Subcutaneous adipose tissue (tissue), 4 donors: ENCODE measurements around the gene ENDOU. TPM values are rescaled to one million over a fixed set of nuclear protein-coding genes. Genes with fewer than 3 reads are reported as not detected.

Experiments used
- CTCF ChIP-seq: fragments of 450-650 bp; IDR thresholded peaks from one replicate; pipeline ENCODE4 v1.5.1; 2016; ENCODE audit warnings: low read depth, mild to moderate bottlenecking, control low read depth, antibody characterized with exemption, moderate library complexity
- total RNA-seq, 4 donors: library from RNA; depleted of rRNA; stranded (reverse); fragments of >200 nt; gene quantifications; one replicate each; pipeline ENCODE4 v1.1.0, GENCODE V29; 2016

The ENDOU gene
- total RNA-seq, 4 donors from 2014 or later: 0.33 to 3.2 TPM; not detected in 2

- no peak for TF ChIP-seq CTCF
Observed at GRCh38 chr12:47698631-47699030, 26.7 kb downstream of the ENDOU start.

GRCh38 chr12:47698055-47698454 lies 27.2 kb downstream of the ENDOU start:
- no peak for TF ChIP-seq CTCF

GRCh38 chr12:47689215-47689614 lies 36.1 kb downstream of the ENDOU start:
- no peak for TF ChIP-seq CTCF

- no peak for TF ChIP-seq CTCF
Observed at GRCh38 chr12:47687636-47688035, 37.7 kb downstream of the ENDOU start.

GRCh38 chr12:47686645-47687240 lies 38.5 kb downstream of the ENDOU start:
- TF ChIP-seq CTCF: no peak

GRCh38 chr12:47679785-47680184 lies 45.5 kb downstream of the ENDOU start:
- TF ChIP-seq CTCF: no peak

- no peak for TF ChIP-seq CTCF
Observed at GRCh38 chr12:47672068-47672467, 53.2 kb downstream of the ENDOU start.

Other genes with a start within 250 kb of the ENDOU start
- gene RPAP3, start 19.5 kb downstream of the ENDOU start, total RNA-seq: 10 to 100 TPM in 3 of 4 donors, 1 to 10 TPM in 1; 10.0 to 24.1 (median 14.2) TPM
- 100 to 1,000 TPM in 1 of 4 donors, 10 to 100 TPM in 3; 36.9 to 223 (median 48.5) TPM for gene RAPGEF3, start 33.4 kb upstream of the ENDOU start, total RNA-seq
- gene SLC48A1, start 47.7 kb upstream of the ENDOU start, total RNA-seq: 10 to 100 TPM; 18.9 to 38.4 (median 21.4) TPM
- 10 to 100 TPM; 25.8 to 72.9 (median 43.0) TPM for gene HDAC7, start 94.4 kb upstream of the ENDOU start, total RNA-seq
- 1 to 10 TPM; 1.9 to 6.0 (median 3.6) TPM for gene VDR, start 179.5 kb upstream of the ENDOU start, total RNA-seq
- gene TMEM106C, start 238.1 kb upstream of the ENDOU start, total RNA-seq: 10 to 100 TPM; 16.5 to 49.7 (median 39.4) TPM